Suprapubic skin (tissue), 4 donors: Measurements from ENCODE around the gene TPM4.

Experiments
- POLR2A ChIP-seq, 2 donors: fragments of 450-650 bp; IDR thresholded peaks; one replicate each; pipeline ENCODE4 v1.6.1; 2017; ENCODE audit warnings: antibody characterized with exemption in 2 of 2, mild to moderate bottlenecking in 2 of 2, moderate library complexity in 2 of 2
- POLR2AphosphoS5 ChIP-seq, 3 donors: sonication (generic); formaldehyde crosslinking; IDR thresholded peaks; one replicate each; pipeline ENCODE4 v1.6.1; 2017; ENCODE audit warnings: antibody characterized with exemption in 3 of 3

- no peak for TF ChIP-seq POLR2AphosphoS5 (IDR thresholded peaks at IDR 0.05)
- TF ChIP-seq POLR2A (IDR thresholded peaks at IDR 0.05) = no peak
These were observed 42.6 kb upstream of the TPM4 start for GRCh38 chr19:16033721-16034120.
